Measurements from ENCODE around the gene UMODL1. TPM values are rescaled to one million over a fixed set of nuclear protein-coding genes. Genes with fewer than 3 reads are reported as not detected.
A peak's percentile ranks its signal among the peaks of the same experiment; 100 is the strongest.

The UMODL1 gene
- total RNA-seq, 2 experiments from 2014 or later, result 7.4 to 12.3 TPM

- no TSS peak for BruUV-seq (replicated peaks)
- no peak for DNase-seq (ENCODE audit: low spot score)
- H3K79me2 ChIP-seq (ENCODE audit: insufficient read depth, low read depth, low read length), result no peaks in the 10 kb centered on the region
- H3K4me3 ChIP-seq (ENCODE audit: low read depth, low read length, poor library complexity, severe bottlenecking), result no peak overlapping the region
- H4K20me1 ChIP-seq (ENCODE audit: insufficient read depth, low read length), result no peaks in the 10 kb centered on the region
- H3K9me2 ChIP-seq (ENCODE audit: insufficient read depth, low read length), result no peaks in the 10 kb centered on the region
- ChIA-PET CTCF (ENCODE audit: unreplicated experiment) (interaction anchor here (0.5 to 0.6 kb wide), 2 partner anchors 9 to 75 kb away, joined by 3 read pairs; no protein-coding TSS in a partner anchor), POLR2A (interaction anchor here (1.3 kb wide), 1 partner anchor 9 kb away, joined by 7 read pairs; no protein-coding TSS in a partner anchor)
- no peak overlapping the region for H3K4me2 ChIP-seq (ENCODE audit: low read length)
- H2AFZ ChIP-seq (ENCODE audit: low read length), result peak overlapping the region; percentile 9; the same call in 1 of the 2 replicates
- TF ChIP-seq EZH2phosphoT487 (IDR thresholded peaks at IDR 0.05; ENCODE audit: borderline replicate concordance, low read depth, low read length), result no peak
- TF ChIP-seq, protein P1, sequence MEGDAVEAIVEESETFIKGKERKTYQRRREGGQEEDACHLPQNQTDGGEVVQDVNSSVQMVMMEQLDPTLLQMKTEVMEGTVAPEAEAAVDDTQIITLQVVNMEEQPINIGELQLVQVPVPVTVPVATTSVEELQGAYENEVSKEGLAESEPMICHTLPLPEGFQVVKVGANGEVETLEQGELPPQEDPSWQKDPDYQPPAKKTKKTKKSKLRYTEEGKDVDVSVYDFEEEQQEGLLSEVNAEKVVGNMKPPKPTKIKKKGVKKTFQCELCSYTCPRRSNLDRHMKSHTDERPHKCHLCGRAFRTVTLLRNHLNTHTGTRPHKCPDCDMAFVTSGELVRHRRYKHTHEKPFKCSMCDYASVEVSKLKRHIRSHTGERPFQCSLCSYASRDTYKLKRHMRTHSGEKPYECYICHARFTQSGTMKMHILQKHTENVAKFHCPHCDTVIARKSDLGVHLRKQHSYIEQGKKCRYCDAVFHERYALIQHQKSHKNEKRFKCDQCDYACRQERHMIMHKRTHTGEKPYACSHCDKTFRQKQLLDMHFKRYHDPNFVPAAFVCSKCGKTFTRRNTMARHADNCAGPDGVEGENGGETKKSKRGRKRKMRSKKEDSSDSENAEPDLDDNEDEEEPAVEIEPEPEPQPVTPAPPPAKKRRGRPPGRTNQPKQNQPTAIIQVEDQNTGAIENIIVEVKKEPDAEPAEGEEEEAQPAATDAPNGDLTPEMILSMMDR (conservative IDR thresholded peaks at IDR 0.05; ENCODE audit: low read length), result no peak
- peaks cover 1% of the 10 kb centered on the region; the same call in 1 of the 2 replicates for H3K9me3 ChIP-seq (ENCODE audit: low read length)
- H3K4me1 ChIP-seq (ENCODE audit: insufficient read depth, low read length, poor library complexity, severe bottlenecking), result peaks cover 84% of the 10 kb centered on the region
- no peak overlapping the region for H3K27ac ChIP-seq (ENCODE audit: low read depth, low read length, poor library complexity, severe bottlenecking)
- intact Hi-C loops (cut with micrococcal nuclease; ENCODE audit: unreplicated experiment), result no loop called here
- H3K36me3 ChIP-seq (ENCODE audit: insufficient read depth, low read length), result no peaks in the 10 kb centered on the region; the same call in 1 of the 2 replicates
These were observed 120.8 kb downstream of the UMODL1 start for GRCh38 chr21:42191696-42192595.

Other genes with a start within 250 kb of the UMODL1 start
- gene PRDM15, start 192.0 kb upstream of the UMODL1 start, total RNA-seq (2014; rRNA removed; shearing (Covaris generic)), result 19.7 and 30.5 TPM in 2 replicates
- 30.2 and 31.7 TPM in 2 replicates for gene PRDM15, start 192.0 kb upstream of the UMODL1 start, total RNA-seq (2022)
- gene C2CD2, start 117.3 kb upstream of the UMODL1 start, total RNA-seq (2014; rRNA removed; shearing (Covaris generic)), result 3.4 and 4.5 TPM in 2 replicates
- gene C2CD2, start 117.3 kb upstream of the UMODL1 start, total RNA-seq (2022), result 5.9 and 8.9 TPM in 2 replicates
- gene ZBTB21, start 61.0 kb upstream of the UMODL1 start, total RNA-seq (2014; rRNA removed; shearing (Covaris generic)), result 10.0 and 12.4 TPM in 2 replicates
- gene ZBTB21, start 61.0 kb upstream of the UMODL1 start, total RNA-seq (2022), result 19.6 and 22.6 TPM in 2 replicates
- 13.2 and 16.7 TPM in 2 replicates for gene ABCG1, start 147.8 kb downstream of the UMODL1 start, total RNA-seq (2014; rRNA removed; shearing (Covaris generic))
- gene ABCG1, start 147.8 kb downstream of the UMODL1 start, total RNA-seq (2022), result 17.3 and 18.8 TPM in 2 replicates
- gene TFF3, start 244.1 kb downstream of the UMODL1 start, total RNA-seq (2014; rRNA removed; shearing (Covaris generic)), result not detected in 2 replicates
- not detected in 2 replicates for gene TFF3, start 244.1 kb downstream of the UMODL1 start, total RNA-seq (2022)

All from OCI-LY7 (cell line).